HepG2 (cell line): ENCODE data around the gene NEURL1.

Experiments used
- ZNF615 ChIP-seq: sonication (generic); formaldehyde crosslinking; IDR thresholded peaks from 2 replicates; pipeline ENCODE4 v1.5.0; 2020; ENCODE audit warnings: mild to moderate bottlenecking, missing genetic modification reagents, borderline replicate concordance
- TF ChIP-seq, protein P1 (sequence below): sonication (generic); formaldehyde crosslinking; IDR thresholded peaks from 2 replicates; pipeline ENCODE4 v1.5.0; 2020; ENCODE audit warnings: mild to moderate bottlenecking, missing genetic modification reagents, moderate library complexity
- TF ChIP-seq, protein P2 (sequence below): sonication (generic); formaldehyde crosslinking; IDR thresholded peaks from 2 replicates; pipeline ENCODE4 v1.5.0; 2020; ENCODE audit warnings: mild to moderate bottlenecking, missing genetic modification reagents

DNA sequence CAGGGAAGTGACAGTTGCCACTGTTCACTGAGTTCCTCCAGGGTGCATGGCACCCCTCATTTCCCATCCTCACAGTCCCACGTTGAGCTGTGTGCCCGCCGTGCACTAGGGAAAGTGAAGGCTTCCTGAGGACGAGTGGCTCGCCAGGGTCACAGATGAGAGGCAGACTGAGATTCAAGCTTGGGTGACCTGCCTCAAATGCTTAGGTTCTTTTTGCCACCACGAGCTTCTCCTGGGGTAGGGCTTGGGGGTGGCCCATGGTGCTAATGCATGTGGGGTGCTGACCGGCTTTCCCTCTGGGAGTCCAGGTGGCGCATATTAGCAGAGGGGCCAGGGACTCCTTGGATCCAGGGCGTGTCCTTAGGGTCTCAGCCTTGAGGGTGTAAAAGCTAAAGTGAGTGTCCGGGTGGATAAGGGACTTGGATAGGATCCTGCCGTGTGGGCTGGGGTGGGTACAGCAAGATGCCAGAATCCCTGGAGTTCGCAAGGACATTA lies 43.3 kb upstream of the NEURL1 start:
- TF ChIP-seq, protein P1, sequence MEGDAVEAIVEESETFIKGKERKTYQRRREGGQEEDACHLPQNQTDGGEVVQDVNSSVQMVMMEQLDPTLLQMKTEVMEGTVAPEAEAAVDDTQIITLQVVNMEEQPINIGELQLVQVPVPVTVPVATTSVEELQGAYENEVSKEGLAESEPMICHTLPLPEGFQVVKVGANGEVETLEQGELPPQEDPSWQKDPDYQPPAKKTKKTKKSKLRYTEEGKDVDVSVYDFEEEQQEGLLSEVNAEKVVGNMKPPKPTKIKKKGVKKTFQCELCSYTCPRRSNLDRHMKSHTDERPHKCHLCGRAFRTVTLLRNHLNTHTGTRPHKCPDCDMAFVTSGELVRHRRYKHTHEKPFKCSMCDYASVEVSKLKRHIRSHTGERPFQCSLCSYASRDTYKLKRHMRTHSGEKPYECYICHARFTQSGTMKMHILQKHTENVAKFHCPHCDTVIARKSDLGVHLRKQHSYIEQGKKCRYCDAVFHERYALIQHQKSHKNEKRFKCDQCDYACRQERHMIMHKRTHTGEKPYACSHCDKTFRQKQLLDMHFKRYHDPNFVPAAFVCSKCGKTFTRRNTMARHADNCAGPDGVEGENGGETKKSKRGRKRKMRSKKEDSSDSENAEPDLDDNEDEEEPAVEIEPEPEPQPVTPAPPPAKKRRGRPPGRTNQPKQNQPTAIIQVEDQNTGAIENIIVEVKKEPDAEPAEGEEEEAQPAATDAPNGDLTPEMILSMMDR (CRISPR knock-in tag) = no peak
- no peak for TF ChIP-seq ZNF615 (CRISPR knock-in tag)
- TF ChIP-seq, protein P2, sequence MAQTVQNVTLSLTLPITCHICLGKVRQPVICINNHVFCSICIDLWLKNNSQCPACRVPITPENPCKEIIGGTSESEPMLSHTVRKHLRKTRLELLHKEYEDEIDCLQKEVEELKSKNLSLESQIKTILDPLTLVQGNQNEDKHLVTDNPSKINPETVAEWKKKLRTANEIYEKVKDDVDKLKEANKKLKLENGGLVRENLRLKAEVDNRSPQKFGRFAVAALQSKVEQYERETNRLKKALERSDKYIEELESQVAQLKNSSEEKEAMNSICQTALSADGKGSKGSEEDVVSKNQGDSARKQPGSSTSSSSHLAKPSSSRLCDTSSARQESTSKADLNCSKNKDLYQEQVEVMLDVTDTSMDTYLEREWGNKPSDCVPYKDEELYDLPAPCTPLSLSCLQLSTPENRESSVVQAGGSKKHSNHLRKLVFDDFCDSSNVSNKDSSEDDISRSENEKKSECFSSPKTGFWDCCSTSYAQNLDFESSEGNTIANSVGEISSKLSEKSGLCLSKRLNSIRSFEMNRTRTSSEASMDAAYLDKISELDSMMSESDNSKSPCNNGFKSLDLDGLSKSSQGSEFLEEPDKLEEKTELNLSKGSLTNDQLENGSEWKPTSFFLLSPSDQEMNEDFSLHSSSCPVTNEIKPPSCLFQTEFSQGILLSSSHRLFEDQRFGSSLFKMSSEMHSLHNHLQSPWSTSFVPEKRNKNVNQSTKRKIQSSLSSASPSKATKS (CRISPR knock-in tag) = no peak
